HG03432 (cell line): ENCODE data around the gene ABR.
"Not testable (repeated sequence)": the region's sequence is repeated elsewhere in the genome, so short reads cannot be mapped to it uniquely, and the experiment has no call there.

Experiments
- ATAC-seq: cut with Tn5 transposase; IDR thresholded peaks from one replicate; pipeline ENCODE4 v1.9.1; 2021; ENCODE audit warnings: mild to moderate bottlenecking, moderate library complexity; ENCODE audit not compliant: unreplicated experiment

The ABR gene

DNA sequence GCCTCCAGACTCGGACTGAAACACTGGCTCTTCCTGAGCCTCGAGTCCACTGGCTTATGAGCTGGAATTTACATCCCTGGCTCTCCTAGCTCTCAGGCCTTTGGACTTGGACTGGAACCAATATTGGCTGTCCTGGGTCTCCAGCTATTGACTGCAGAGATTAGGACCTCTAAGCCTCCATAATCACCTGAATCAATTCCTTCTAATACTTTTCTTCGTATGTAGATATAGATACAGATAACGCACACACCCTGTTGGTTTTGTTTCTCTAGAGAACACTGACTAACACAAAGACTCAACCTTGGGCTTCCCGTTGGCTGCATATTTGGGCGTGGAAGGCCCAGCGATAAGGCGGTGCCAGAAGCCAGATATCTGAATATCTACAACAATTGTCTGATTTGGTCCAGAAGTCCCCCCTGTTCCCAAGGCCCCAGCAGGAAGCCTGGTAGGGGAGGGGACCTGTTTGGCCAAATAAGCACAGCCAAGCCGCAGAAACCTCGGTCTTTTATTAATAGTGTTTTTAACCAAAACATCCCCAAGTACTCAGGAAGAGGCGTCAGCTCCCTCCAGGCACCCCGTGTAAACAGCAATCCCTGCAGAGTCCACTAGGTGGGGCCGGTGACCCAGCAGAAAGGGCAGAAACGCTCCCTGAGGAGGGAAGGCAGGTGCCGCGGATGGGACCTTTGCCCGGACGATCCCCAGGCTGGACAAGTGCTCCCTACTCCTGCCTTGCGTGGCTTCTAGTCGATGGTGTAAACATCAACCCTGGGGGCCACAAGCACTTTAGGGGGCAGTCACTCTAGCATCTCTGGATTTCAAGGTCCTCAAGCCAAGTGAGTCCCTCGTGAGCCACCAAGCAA lies 57.0 kb downstream of the ABR start:
- peak; percentile 54 for ATAC-seq

DNA sequence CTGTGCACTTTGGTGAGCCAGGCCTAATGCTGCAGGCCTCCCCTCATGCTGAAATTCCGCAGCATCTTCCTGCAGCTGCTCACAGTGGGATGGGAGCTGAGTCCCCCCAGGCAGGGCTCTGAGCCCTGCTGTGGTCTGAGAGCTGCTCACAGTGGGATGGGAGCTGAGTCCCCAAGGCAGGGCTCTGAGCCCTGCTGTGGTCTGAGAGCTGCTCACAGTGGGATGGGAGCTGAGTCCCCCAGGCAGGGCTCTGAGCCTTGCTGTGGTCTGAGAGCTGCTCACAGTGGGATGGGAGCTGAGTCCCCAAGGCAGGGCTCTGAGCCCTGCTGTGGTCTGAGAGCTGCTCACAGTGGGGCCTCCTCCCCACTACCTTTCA lies 58.4 kb downstream of the ABR start:
- ATAC-seq = not testable (repeated sequence)

DNA sequence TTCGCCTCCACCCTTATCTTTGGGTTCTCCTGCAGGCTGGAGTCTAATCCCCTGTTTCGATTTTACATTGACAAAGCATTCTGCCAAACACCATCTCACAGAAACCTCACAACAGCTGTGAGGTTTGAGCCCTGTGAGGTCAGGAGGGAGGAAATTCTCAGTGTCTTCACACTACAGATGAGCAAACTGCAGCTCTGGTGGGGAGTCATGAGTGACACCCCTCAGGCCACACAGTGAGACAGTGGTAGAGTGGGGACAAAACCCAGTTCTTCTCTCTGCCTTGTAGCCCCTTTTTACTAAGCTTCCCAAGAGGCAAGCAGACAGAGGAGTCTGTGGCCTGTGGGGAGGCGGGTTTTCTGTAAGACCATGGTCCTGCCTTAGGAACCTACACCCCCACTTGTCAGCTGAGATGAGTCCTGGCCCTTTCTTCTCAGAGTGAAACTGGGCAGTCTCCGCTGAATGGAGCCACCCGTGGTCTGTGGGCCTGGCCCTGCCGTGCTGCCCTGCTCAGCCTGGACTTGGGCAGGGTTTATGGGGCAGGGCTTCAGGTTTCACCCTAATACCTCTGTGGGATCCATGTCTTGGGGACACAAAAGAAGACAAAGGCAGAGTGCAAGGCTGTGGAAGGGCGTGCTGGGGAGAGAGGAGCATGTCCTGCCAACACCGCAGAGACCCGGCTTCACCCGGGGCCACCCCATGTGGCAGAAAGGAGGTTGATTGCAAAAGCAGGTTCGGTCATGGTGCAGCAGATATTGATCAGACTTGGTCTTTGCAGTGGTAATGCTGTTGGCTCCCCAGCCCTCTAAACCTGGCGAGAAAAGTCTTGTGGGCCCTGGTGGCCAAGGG lies 59.0 kb downstream of the ABR start:
- ATAC-seq = no peak

DNA sequence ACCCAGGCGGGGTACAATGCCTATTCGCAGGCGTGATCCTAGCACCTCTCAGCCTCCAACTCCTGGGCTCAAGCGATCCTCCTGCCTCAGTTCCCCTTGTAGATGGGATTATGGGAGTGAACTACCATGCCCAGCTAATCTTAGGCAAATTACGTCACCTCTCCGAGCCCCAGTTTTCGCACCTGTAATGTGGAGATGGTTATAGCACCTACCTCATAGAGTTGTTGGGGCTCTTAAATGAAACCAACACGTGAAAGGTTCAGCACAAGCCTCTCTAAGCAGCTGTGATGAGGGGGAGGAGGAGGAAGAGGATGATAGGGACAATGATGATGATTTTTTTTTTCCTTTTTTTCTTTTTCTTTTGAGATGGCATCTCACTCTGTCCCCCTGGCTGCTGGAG lies 59.9 kb downstream of the ABR start:
- ATAC-seq = no peak

DNA sequence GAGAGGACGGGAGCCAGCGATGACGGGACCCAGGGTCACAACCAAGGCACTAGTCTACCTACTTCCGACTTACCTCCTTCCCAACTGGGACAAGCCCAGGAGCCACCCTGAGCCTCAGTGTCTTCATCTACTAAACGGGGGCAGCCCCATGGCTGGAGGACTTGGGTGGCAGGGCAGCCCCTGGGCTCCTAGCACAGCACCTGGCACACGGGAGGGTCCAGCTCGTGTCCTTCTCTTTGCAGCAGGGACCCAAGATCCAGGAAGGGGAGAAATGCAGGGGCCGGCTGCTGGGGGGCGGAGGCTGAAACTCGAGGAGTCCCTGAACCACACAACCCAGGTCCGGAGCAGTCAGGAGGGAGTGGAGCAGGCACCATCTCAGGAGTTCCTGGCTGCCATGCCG lies 63.2 kb downstream of the ABR start:
- ATAC-seq = no peak

DNA sequence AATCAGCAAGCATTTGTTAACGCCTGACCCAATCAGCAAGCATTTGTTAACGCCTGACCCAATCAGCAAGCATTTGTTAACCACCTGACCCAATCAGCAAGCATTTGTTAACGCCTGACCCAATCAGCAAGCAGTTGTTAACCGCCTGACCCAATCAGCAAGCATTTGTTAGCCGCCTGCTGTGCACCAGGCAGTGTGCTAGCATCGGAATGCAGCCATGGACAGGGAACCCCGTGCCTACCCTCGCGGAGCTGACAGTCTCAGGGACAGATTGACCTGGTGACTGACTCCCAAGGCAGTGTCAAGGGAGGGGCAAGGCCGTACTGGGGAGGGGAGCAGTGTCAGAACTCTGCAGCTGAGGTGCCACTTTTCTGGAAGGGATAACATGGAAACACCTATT lies 66.9 kb downstream of the ABR start:
- ATAC-seq = no peak

DNA sequence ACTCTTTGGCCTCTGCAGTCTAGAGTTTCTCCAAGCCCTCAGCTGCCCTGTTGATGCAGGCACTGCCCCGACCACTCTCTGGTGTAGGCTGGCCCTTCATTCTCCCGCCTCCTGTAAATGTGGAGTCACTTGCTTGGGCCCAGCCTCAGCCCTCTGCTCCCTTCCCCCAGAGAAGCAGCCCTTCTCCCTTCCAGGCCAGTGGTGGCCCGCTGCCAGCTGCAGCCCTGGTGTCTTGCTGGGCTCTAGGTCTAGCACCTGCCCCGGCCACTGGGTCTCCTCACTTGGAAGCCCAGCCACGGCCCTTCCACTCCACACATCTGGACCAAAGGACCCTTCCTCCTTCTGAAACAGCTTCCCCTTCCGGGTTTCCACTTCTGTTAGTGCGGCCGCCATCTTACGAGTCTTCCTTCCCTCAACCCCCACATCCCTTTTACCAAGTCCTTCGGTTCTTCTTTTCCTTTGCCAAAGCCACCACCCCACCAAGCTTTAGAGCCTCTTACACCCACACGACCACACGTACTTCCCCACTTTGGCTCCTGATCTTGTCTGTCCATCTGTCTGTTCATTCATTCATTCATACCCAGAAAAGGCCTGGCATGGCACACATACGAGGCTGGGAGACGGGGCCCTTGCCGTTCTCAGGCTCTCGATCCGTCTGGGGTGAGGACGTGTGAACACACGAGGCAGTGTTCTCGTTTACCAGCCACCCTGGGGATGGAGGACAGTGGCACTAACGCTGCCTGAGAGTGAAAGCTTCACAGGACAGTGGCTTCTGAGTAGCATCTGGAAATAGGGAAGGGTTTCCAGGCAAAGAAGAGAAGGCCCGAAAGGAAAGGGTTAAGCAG lies 68.0 kb downstream of the ABR start:
- ATAC-seq = no peak

DNA sequence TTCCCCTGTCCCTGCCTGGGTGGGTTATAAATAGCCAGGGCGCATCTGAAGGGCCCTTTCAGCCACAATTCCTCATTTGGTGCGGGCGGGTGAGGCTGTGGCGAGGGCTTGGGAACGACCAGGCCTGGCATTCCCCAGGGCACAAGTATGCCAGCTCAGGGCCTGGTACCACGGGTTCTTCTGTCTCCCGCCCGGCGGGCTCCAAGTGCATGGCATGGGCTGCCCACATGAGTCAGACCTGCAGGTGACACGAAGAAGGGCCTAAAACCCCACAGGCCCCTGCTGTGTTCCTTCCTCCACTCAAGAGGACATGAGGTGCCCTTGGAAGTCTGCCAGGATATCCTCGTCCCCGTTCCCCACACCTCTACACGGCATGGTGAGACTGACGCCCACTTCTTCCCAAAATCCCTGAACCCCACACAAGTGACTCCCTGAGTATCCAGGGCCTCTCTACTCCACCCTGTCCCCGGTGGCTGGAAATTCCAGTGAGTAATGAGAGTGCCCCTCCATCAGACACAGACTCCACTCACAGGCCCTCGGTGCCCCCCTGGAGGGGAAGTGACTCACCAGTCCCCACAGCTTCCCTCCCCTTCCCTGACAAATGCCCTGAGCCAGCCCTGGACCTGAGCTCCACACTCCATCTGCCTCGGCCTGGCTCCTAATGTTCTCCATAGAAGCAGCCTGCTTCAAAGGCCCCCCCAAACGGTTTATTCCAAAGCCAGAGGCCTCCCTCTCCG lies 68.8 kb downstream of the ABR start:
- ATAC-seq = no peak

DNA sequence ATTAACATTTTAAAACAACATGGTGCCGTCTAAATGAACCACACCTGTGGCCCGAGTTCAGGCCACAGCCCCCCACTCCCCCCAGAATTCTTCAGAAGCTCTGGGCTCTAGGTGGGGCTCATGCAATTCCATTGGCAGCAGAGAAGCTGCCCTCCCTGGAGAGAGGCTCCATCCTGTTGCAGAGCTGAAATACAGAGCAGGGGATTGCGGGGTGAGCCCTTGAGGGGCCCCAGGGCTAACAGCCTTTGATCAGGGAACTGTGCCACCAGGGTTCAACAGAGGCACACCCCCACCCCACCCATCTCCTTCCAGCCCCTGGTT lies 69.3 kb downstream of the ABR start:
- no peak for ATAC-seq

DNA sequence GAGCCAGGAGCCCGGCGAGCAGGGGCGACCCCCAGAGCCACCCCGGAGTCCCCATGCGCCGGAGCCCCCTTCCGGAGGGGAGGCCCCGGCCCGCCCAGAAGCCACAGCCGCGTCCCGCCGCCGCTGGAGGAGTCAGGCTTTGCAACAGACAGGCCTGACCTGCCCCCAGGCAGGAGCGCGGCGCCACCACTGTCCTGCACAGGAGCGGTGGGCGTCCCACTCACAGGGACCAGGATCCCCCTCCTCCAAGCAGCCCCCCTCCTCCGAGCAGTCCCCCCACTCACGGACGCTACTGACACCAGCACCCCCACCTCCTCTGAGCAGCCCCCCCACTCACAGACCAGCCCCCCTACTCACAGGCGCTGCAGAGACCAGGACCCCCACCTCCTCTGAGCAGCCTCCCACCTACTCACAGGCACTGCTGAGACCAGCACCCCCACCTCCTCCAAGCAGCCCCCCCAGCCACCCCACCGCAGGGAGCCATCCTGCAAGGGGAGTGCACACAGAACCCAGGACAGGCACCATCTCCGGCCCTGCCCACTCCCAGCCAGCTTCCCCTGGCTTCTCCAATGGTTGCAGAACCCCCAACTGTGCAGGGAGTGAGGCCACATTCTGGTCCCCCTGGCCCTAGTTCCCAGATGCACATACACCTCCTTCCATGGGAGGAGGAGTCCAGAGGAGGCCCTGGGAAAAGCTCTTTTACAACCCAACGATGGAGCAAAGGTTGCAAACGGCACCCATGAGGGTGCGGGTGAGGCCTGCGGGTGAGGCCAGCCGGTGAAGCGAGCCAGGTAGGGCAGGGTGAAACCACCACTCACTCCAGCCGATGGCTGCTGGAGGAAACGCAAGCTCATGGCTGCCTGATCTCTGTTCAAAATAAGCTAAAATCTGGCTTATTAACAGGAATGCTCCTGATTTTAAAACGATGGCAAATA lies 69.9 kb downstream of the ABR start:
- peak; percentile 26 for ATAC-seq

DNA sequence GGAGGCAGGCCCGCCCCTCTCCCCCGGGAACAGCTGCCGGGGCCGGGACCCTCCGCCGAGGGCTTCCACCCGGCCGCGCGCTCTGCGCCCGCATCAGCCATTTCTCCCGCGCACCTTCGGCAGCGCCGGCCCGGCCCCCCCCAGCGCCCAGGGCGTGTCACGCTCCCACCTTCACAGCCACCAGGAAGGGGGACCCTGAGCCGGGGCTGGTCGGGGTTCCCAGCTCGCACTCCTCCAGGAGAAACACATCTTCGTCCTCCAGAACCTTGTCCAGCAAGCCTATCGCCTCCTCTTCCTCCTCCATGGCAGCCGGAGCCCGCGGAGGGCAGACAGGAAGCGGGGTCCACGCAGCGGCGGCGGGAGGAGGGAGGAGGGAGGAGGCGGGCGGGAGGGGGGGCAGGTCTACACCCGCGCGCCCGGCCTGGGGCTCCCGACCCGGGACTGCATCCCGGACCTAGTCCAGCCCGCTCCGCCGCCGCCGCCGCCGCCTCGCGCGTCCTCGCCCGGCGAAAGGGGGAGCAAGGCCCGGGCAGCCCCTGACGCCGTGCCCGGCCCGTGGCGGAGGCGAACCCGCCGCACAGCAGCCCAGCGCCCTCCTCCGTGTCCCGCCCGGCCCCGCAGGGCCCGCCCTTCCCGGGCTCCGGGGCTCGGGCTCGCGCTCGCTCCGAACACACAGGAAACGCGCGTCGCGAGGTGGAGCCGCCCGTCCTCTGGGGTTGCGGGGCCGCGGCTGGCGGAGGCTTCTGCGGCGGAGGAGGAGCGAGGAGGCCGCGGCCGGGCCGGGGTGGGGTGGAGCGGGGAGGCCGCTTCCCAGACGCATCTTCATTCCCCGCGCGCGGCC lies 70.8 kb downstream of the ABR start:
- ATAC-seq = peak; percentile 49

DNA sequence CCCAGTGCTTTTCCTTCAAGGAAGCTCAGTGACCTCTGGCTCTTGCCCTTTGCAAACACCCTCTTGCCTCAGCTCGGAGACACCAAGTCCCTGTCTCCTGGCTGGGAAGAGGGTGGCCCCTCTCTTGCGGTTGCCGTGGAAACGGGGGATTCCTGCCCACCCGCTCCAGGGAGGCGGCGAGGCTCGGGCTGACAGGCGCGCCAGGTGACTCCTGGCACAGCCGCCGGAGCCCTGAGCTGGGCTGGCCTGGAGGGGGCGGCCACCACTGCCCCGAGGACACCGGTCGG lies 71.4 kb downstream of the ABR start:
- ATAC-seq = no peak

DNA sequence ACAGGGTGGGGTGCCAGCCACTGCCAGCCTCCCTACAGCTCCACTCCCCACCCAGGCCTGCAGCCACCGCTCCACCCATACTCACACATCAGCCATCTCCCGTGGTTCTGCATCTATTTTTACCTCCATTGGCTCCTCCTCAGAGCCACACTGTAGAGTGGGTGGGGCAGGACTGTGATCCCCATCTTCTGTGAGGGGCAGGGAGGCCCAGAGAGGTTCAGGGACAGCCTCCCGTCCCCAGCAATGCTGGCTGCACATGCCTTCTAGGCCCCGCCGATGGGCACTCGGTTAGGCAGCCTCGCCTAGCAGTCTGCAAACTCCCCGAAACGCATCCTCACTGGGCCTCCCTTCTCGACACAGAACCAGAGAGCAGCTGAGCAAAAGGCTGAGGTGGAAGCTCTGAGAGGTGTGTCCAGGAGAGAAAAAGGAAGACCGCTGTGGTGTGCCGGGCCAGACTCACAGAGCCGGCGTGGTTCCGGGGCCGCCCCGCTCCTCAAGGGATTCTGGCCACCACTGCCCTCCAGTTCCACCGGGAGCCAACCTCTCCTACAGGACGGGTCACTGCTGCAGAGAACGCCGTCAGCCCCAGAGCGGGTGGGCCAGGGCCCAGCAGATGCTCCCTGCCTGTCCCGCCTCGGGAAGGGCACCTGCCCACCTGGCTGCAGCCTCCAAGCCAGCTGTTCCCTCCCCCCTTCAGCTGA lies 71.9 kb downstream of the ABR start:
- no peak for ATAC-seq

DNA sequence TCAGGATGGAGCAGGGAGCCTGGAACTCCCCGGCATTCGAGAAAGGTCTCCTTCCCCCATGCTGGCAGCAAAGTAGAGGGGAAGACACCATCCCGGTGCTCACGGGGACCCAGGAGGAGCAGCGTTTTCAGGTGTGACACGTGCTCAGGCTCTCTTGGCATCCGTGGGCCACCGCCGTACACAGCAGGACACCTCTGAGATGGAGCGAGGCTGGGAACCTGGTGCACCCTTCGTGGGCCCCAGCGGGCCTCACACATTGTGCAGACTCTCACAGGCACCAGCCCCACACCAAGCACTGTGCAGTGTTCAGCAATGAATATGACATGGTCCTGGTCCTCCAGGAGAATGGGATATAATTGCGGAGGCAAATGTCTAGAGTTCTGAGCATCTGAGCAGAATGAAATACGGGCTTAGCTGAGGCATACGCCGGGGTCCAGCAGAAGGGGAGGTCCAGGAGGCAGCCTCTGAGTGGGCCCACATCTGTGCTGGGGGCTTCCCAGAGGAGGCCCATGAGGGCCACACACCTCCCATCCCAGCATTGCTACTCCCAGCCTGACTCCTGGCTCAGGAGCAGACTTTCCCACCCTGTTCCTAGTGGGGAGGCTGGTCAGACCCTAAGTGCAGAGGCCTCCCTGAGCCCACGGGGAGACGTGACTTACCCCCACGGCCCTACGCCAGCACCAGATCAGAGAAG lies 72.6 kb downstream of the ABR start:
- no peak for ATAC-seq

DNA sequence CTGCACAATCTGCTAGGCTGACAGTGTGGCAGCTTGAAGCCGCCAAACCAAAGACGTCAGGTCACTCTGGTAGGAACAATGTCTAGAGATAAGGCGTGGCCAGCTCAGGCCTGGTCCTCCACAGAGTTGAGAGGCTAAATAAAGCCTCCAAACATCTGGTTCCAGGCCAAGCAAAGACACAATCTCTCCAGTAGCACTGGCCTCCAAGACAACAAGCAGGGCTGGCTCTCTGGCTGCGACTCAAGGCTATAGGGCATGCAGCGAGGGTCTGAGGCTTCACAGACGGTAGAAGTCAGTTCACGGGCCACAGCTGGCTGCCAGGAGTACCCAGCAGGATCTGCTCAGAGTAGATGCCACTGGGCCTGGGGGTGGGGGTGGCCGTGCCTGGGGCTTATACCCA lies 75.6 kb downstream of the ABR start:
- ATAC-seq = no peak

DNA sequence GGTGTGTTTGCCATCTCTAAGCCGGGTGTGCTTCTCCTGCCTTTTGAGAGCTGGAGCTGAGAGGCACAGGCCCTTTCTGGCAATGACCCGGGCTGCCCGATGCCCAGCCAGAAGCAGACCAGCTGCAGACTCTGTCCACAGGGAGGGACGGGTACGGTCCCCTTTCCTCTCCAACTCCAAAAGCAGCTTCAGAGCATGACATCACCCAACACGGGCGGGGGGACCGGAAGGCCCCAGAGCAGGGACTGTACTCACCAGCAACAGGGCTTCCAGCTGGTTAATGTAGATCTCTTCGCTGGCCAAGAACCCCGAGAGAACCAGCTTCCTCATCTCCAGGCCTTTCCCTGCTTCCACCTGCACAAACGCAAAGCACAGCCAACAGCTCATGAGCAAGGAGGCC lies 79.4 kb downstream of the ABR start:
- ATAC-seq = no peak

DNA sequence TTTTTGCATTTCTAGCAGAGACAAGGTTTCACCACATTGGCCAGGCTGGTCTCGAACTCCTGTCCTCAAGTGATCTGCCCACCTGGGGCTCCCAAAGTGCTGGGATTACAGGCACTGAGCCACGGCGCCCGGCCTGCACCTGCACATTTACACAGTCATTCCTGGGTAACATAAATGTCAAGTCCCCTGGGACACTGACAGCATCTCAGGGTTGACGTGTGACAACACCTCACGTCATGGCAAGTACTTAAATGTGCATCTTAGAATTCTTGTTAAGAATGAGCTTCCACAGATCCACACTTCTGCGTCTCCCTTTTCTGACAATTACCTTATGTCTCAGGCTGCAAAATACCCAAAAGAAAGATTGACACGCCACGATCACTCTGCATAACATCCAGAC lies 80.5 kb downstream of the ABR start:
- ATAC-seq = no peak
